Hepatocyte (in vitro differentiated cells): ENCODE data around the gene COQ8B.

Experiments used
- EZH2 ChIP-seq: fragments of 200-600 bp; sonication (generic); IDR thresholded peaks from 2 replicates; pipeline ENCODE4 v1.6.1; 2016; ENCODE audit warnings: antibody characterized with exemption, mild to moderate bottlenecking, borderline replicate concordance
- TF ChIP-seq, protein P1 (sequence below): fragments of 200-600 bp; sonication (generic); IDR thresholded peaks from 2 replicates; pipeline ENCODE4 v1.5.1; 2016; ENCODE audit warnings: antibody characterized with exemption, mild to moderate bottlenecking; ENCODE audit not compliant: poor library complexity

GRCh38 chr19:40667602-40668001, 49.1 kb downstream of the COQ8B start:
- TF ChIP-seq EZH2 = no peak
- TF ChIP-seq, protein P1, sequence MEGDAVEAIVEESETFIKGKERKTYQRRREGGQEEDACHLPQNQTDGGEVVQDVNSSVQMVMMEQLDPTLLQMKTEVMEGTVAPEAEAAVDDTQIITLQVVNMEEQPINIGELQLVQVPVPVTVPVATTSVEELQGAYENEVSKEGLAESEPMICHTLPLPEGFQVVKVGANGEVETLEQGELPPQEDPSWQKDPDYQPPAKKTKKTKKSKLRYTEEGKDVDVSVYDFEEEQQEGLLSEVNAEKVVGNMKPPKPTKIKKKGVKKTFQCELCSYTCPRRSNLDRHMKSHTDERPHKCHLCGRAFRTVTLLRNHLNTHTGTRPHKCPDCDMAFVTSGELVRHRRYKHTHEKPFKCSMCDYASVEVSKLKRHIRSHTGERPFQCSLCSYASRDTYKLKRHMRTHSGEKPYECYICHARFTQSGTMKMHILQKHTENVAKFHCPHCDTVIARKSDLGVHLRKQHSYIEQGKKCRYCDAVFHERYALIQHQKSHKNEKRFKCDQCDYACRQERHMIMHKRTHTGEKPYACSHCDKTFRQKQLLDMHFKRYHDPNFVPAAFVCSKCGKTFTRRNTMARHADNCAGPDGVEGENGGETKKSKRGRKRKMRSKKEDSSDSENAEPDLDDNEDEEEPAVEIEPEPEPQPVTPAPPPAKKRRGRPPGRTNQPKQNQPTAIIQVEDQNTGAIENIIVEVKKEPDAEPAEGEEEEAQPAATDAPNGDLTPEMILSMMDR = no peak
